WERI-Rb-1 (cell line): ENCODE data around the gene AOC2.

Experiments used
- DNase-seq: peaks from one replicate; pipeline ENCODE4 v3.0.0-alpha.2; 2020
- H3K27ac ChIP-seq: fragments of 250-450 bp; sonication (Bioruptor Pico); 2 replicates; pipeline ENCODE4 v1.5.1; 2020; ENCODE audit warnings: mild to moderate bottlenecking, moderate library complexity
- H3K27me3 ChIP-seq: fragments of 250-450 bp; sonication (Bioruptor Pico); 2 replicates; pipeline ENCODE4 v1.5.1; 2021; ENCODE audit warnings: mild to moderate bottlenecking, low read depth, moderate library complexity; ENCODE audit not compliant: insufficient read depth, severe bottlenecking
- H3K36me3 ChIP-seq: fragments of 250-450 bp; sonication (Bioruptor Pico); 2 replicates; pipeline ENCODE4 v1.5.1; 2020; ENCODE audit warnings: mild to moderate bottlenecking, moderate library complexity
- H3K4me3 ChIP-seq: 2 replicates; pipeline ENCODE4 v1.5.1; 2011; ENCODE audit warnings: low read depth, mild to moderate bottlenecking, control low read depth, low read length
- H3K9me3 ChIP-seq: fragments of 250-450 bp; sonication (Bioruptor Pico); 2 replicates; pipeline ENCODE4 v1.5.1; 2021; ENCODE audit warnings: mild to moderate bottlenecking, moderate library complexity; ENCODE audit not compliant: severe bottlenecking
- TF ChIP-seq, protein P1 (sequence below): IDR thresholded peaks from 2 replicates; pipeline ENCODE4 v1.5.1; 2011; ENCODE audit warnings: low read depth, mild to moderate bottlenecking, control low read depth, inconsistent platforms, low read length

The AOC2 gene

DNA sequence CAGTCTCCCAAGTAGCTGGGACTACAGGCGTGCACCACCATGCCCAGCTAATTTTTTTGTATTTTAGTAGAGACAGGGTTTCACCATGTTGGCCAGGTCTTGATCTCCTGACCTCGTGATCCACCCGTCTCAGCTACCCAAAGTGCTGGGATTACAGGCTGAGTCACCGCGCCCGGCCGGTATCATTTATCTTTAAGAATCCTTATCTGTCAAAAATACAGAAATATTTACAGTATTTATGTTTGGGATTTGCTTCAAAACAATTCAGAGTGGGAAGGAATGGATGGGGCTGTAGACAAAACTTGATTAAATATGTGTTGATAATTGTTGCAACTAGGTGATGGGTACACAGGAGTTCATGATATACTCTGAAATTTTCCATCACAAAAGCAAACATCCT, 23.2 kb upstream of the AOC2 start:
- no peaks in the 10 kb centered on the region for H3K9me3 ChIP-seq
- no peak for DNase-seq
- no peak overlapping the region for H3K27ac ChIP-seq
- no peak overlapping the region for H3K4me3 ChIP-seq
- no peaks in the 10 kb centered on the region for H3K27me3 ChIP-seq
- TF ChIP-seq, protein P1, sequence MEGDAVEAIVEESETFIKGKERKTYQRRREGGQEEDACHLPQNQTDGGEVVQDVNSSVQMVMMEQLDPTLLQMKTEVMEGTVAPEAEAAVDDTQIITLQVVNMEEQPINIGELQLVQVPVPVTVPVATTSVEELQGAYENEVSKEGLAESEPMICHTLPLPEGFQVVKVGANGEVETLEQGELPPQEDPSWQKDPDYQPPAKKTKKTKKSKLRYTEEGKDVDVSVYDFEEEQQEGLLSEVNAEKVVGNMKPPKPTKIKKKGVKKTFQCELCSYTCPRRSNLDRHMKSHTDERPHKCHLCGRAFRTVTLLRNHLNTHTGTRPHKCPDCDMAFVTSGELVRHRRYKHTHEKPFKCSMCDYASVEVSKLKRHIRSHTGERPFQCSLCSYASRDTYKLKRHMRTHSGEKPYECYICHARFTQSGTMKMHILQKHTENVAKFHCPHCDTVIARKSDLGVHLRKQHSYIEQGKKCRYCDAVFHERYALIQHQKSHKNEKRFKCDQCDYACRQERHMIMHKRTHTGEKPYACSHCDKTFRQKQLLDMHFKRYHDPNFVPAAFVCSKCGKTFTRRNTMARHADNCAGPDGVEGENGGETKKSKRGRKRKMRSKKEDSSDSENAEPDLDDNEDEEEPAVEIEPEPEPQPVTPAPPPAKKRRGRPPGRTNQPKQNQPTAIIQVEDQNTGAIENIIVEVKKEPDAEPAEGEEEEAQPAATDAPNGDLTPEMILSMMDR, result no peak
- peaks cover 63% of the 10 kb centered on the region for H3K36me3 ChIP-seq

DNA sequence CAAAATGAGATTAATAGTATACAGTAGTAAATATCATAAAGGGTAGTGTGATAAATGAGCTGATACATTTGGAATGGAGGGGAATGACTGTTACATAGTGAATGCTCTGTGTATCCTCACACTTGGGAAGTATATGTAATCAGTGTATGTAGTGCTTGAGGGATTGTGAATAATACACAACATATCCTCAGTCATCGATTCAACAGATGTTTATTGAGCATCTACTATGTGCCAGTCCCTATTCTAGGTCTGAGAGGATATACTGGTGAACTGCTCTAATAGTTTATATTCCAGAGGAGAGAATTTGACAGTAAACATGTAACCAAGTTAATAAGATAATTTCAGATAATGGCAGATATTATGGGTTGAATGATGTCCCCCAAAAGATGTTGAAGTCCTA, 16.9 kb upstream of the AOC2 start:
- Histone ChIP-seq H3K9me3 (no peaks in the 10 kb centered on the region), H3K27me3 (peaks cover 12% of the 10 kb centered on the region), H3K36me3 (peaks cover under 1% of the 10 kb centered on the region; the same call in 1 of the 2 replicates), H3K27ac (no peak overlapping the region), H3K4me3 (no peak overlapping the region)
- DNase-seq, result no peak
- TF ChIP-seq, protein P1, result no peak

DNA sequence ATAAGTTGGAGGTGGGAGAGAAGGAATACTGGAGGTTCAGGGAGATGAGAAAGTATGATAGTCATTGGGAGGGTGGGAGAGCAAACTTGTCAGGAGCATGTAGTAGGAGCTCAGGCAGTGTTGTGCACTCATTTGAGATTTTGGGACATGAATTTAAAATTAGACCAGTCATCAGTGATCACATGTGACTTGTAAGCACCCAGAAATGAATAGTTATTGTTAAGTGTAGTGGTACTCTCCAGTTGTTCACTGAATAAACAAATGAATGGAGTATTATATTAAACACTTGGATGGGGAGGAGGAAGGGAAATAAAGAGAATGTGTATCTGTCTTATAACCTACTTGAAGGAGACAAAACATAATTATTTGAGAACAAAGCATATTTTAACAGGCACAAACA, 13.4 kb upstream of the AOC2 start:
- no peaks in the 10 kb centered on the region for H3K9me3 ChIP-seq
- TF ChIP-seq, protein P1, result no peak
- no peak for DNase-seq
- no peak overlapping the region for H3K27ac ChIP-seq
- peaks cover 12% of the 10 kb centered on the region for H3K27me3 ChIP-seq
- no peak overlapping the region for H3K4me3 ChIP-seq
- H3K36me3 ChIP-seq, result peaks cover 23% of the 10 kb centered on the region

GRCh38 chr17:42832213-42832933, 12.0 kb upstream of the AOC2 start:
- H3K9me3 ChIP-seq, result no peaks in the 10 kb centered on the region
- peaks cover 36% of the 10 kb centered on the region for H3K36me3 ChIP-seq
- H3K4me3 ChIP-seq, result peak overlapping the region; percentile 91
- DNase-seq, result no peak
- H3K27me3 ChIP-seq, result peaks cover 12% of the 10 kb centered on the region
- TF ChIP-seq, protein P1, result no peak
- H3K27ac ChIP-seq, result peak overlapping the region; percentile 89

- peak within 1 kb of the TSS; percentile 89 for H3K27ac ChIP-seq
- peaks cover 9% of the 10 kb centered on the region for H3K27me3 ChIP-seq
- H3K9me3 ChIP-seq, result no peaks in the 10 kb centered on the region
- peak; percentile 96 for DNase-seq
- TF ChIP-seq, protein P1, result no peak
- peaks cover 44% of the 10 kb centered on the region for H3K36me3 ChIP-seq
- peak within 1 kb of the TSS; percentile 91 for H3K4me3 ChIP-seq
Measured at GRCh38 chr17:42832934-42833766, 11.2 kb upstream of the AOC2 start, which contains the start of gene PSME3. Gene PSME3 (plus strand): TSS chr17:42833397. CDS start chr17:42833632, 235 bp downstream.
